Testis (tissue), 2 donors: ENCODE data around the gene SMIM35.

Source experiments
- POLR2A ChIP-seq: fragments of 450-650 bp; IDR thresholded peaks from one replicate; pipeline ENCODE4 v1.6.1; 2017; ENCODE audit warnings: antibody characterized with exemption, mild to moderate bottlenecking, moderate library complexity
- TF ChIP-seq, protein P1 (sequence below), 3 experiments: fragments of 450-650 bp in 2 of 3; fragments of 200-600 bp in 1 of 3; sonication (generic) in 1 of 3; IDR thresholded peaks; one replicate each; pipeline ENCODE4 v1.5.1; 2016 to 2019; ENCODE audit warnings: antibody characterized with exemption in 3 of 3, mild to moderate bottlenecking in 2 of 3, moderate library complexity in 1 of 3

GRCh38 chr11:118055966-118056365 is 30.8 kb downstream of the SMIM35 start:
- TF ChIP-seq, protein P1, sequence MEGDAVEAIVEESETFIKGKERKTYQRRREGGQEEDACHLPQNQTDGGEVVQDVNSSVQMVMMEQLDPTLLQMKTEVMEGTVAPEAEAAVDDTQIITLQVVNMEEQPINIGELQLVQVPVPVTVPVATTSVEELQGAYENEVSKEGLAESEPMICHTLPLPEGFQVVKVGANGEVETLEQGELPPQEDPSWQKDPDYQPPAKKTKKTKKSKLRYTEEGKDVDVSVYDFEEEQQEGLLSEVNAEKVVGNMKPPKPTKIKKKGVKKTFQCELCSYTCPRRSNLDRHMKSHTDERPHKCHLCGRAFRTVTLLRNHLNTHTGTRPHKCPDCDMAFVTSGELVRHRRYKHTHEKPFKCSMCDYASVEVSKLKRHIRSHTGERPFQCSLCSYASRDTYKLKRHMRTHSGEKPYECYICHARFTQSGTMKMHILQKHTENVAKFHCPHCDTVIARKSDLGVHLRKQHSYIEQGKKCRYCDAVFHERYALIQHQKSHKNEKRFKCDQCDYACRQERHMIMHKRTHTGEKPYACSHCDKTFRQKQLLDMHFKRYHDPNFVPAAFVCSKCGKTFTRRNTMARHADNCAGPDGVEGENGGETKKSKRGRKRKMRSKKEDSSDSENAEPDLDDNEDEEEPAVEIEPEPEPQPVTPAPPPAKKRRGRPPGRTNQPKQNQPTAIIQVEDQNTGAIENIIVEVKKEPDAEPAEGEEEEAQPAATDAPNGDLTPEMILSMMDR (IDR thresholded peaks at IDR 0.05): no peak
- no peak for TF ChIP-seq POLR2A
